Activated CD8-positive, alpha-beta memory T cell treated with anti-CD3 and anti-CD28 coated beads, Interleukin-2, amount 10 ng/mL, durations not matched to agents 7 days and 5 days (primary cell): ENCODE data around the gene GLG1. TPM values are rescaled to one million over a fixed set of nuclear protein-coding genes. Genes with fewer than 3 reads are reported as not detected.

Source experiments
- ATAC-seq: fragments of 150-1000 bp; cut with Tn5 transposase; one replicate; pipeline ENCODE4 v1.10.0; 2021; ENCODE audit warnings: moderate library complexity
- CTCF ChIA-PET: fragments of 350-600 bp; sonication (Branson Sonifier 250); formaldehyde crosslinking; loops from one replicate; lab custom pipeline; 2021; ENCODE audit warnings: antibody characterized with exemption; lab: Charles Lee
- DNase-seq: peaks from one replicate; pipeline ENCODE4 v3.0.0-alpha.2; 2020
- H3K27ac Mint-ChIP-seq: one replicate; pipeline ENCODE4 v1.8.0; 2021; ENCODE audit warnings: mild to moderate bottlenecking, mixed read lengths
- H3K27me3 Mint-ChIP-seq: one replicate; pipeline ENCODE4 v1.8.0; 2021; ENCODE audit warnings: mixed read lengths
- H3K36me3 Mint-ChIP-seq: one replicate; pipeline ENCODE4 v1.8.0; 2021; ENCODE audit warnings: mild to moderate bottlenecking, mixed read lengths
- H3K4me1 Mint-ChIP-seq: one replicate; pipeline ENCODE4 v1.8.0; 2021; ENCODE audit warnings: mixed read lengths
- H3K4me3 Mint-ChIP-seq: one replicate; pipeline ENCODE4 v1.8.0; 2021; ENCODE audit warnings: mild to moderate bottlenecking, moderate library complexity, mixed read lengths
- H3K9me3 Mint-ChIP-seq: one replicate; pipeline ENCODE4 v1.8.0; 2022; ENCODE audit warnings: low read depth, mixed read lengths
- total RNA-seq, 2 experiments: library from RNA; stranded (reverse); gene quantifications; one replicate each; pipeline ENCODE4 v1.2.3, GENCODE V29; 2021

GLG1 gene
- total RNA-seq, 2 experiments from 2014 or later: 74.0 to 86.9 TPM

DNA sequence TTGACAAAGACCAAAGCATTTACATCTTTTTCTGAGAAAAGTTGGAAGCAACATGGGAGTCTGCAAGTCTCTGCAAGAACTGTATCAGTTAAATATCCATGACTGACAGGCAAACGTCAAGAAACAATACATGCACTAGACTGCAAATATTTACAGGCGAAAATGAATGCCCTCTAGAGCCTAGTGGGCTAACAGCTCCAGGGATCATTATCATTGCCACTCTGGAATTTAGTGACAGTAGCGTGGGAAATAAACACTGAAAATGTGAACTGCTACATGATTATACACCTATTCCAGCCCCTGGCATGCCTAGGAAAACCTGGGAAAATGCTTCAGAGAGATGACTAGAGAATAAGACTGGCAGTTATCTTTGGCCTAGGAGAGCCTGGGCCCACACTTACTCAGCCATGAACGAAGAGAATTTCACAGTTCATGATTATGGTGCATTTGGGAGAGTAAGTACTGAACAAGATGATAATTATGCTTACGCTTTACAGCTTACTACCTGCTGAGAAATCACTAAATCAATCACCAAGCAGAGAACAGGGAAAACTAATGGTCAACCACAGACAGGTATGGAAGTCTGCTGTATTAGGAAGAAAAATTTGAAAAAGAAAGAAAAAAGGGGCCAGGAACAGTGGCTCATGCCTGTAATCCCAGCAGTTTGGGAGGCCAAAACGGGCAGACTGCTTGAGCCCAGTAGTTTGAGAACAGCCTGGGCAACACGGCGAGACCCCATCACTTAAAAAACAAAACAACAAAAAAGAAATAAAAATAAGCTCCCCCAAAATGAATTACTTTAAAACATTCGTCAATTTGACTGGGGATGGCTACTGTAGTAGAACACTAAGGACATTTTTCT, 119.0 kb downstream of the GLG1 start:
- CTCF ChIA-PET: no interaction called here
- DNase-seq: no peak
- peaks cover 5% of the 10 kb centered on the region for H3K4me1 Mint-ChIP-seq
- no peak overlapping the region for H3K27ac Mint-ChIP-seq
- no peak for ATAC-seq
- no peak overlapping the region for H3K4me3 Mint-ChIP-seq
- H3K9me3 Mint-ChIP-seq: no peaks in the 10 kb centered on the region
- peaks cover 41% of the 10 kb centered on the region for H3K36me3 Mint-ChIP-seq
- no peaks in the 10 kb centered on the region for H3K27me3 Mint-ChIP-seq

- peaks cover 33% of the 10 kb centered on the region for H3K36me3 Mint-ChIP-seq
Measured at GRCh38 chr16:74485916-74486315, 121.0 kb downstream of the GLG1 start.

DNA sequence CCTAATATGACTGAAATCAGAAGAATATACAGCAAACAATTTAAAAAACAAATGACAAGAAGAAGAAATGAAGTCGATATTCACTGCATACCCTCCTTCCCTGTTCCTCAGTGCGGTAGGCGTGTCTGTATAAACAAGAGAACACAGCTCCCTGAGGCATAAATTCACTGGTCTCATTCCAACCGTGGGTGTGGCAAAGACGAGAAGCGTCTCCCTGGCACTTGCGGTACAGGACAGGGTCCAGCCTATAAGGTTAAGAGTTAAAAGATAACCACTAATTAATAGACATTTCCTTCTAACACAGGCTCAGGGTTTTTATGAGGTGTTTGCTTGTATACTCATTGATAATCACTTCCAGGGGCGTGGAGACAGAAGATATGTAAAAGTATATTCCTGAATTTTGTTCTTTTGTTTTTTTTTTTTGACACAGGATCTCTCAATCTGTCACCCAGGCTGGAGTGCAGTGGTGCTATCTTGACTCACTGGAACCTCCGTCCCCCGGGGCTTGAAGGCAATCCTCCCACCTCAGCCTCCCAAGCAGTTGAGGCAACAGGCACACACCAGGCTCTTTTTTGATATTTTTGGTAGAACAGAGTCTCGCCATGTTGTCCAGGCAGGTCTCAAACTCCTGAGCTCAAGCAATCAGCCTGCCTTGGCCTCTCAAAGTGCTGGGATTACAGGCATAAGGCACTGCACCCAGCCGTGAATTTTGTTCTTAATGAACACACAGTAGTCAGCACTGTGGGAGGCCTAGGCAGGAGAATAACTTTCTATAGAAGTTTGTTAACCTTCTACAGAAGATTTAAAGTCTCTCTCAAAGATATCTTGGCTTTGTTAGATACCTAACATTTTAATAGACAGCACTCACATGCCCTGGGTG, 126.5 kb downstream of the GLG1 start:
- H3K27me3 Mint-ChIP-seq: no peaks in the 10 kb centered on the region
- no peaks in the 10 kb centered on the region for H3K9me3 Mint-ChIP-seq
- DNase-seq: no peak
- H3K4me3 Mint-ChIP-seq: no peak overlapping the region
- peaks cover 2% of the 10 kb centered on the region for H3K4me1 Mint-ChIP-seq
- peaks cover 26% of the 10 kb centered on the region for H3K36me3 Mint-ChIP-seq
- no peak for ATAC-seq
- no peak overlapping the region for H3K27ac Mint-ChIP-seq
- CTCF ChIA-PET: no interaction called here

More at GRCh38 chr16:74485916-74486315, 121.0 kb downstream of the GLG1 start:
- ATAC-seq: no peak
- no peak for DNase-seq
- CTCF ChIA-PET: no interaction called here
- Mint-ChIP-seq H3K9me3 (no peaks in the 10 kb centered on the region), H3K4me1 (peaks cover 5% of the 10 kb centered on the region), H3K27ac (no peak overlapping the region), H3K27me3 (no peaks in the 10 kb centered on the region), H3K4me3 (no peak overlapping the region)

- CTCF ChIA-PET: no interaction called here
- H3K36me3 Mint-ChIP-seq: peaks cover 39% of the 10 kb centered on the region
- H3K4me1 Mint-ChIP-seq: no peaks in the 10 kb centered on the region
- H3K4me3 Mint-ChIP-seq: no peak overlapping the region
- H3K27ac Mint-ChIP-seq: no peak overlapping the region
- ATAC-seq: no peak
- no peaks in the 10 kb centered on the region for H3K9me3 Mint-ChIP-seq
- no peak for DNase-seq
- no peaks in the 10 kb centered on the region for H3K27me3 Mint-ChIP-seq
Measured at GRCh38 chr16:74477226-74477625, 129.7 kb downstream of the GLG1 start.

DNA sequence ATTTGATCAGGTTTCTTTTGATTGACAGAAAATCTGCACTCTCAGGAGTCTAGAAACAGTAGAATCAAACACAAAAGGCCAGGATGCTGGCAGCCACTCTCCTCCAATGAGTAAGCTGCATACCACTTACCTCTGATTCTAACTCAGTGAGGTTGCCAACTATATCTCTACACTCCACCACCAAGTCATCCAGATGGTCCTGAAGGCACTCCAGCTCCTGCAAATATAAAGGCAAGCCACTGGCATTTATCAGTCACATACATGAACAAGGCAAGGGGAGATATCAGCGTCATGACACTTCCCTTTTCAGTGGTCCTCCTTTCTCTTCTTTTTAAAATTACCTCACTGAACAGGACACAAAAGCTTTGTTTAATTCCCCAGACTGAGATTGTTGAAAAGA, 132.5 kb downstream of the GLG1 start:
- Mint-ChIP-seq H3K36me3 (peaks cover 51% of the 10 kb centered on the region), H3K4me3 (no peak overlapping the region), H3K9me3 (no peaks in the 10 kb centered on the region), H3K27me3 (no peaks in the 10 kb centered on the region), H3K4me1 (no peaks in the 10 kb centered on the region), H3K27ac (no peak overlapping the region)
- DNase-seq (no peak), ATAC-seq (no peak)
- CTCF ChIA-PET: no interaction called here

GRCh38 chr16:74472540-74472939, 134.4 kb downstream of the GLG1 start:
- ATAC-seq: no peak
- H3K27ac Mint-ChIP-seq: no peak overlapping the region
- CTCF ChIA-PET: no interaction called here
- no peaks in the 10 kb centered on the region for H3K9me3 Mint-ChIP-seq
- no peaks in the 10 kb centered on the region for H3K27me3 Mint-ChIP-seq
- peaks cover 63% of the 10 kb centered on the region for H3K36me3 Mint-ChIP-seq
- DNase-seq: no peak
- peaks cover 4% of the 10 kb centered on the region for H3K4me1 Mint-ChIP-seq
- H3K4me3 Mint-ChIP-seq: no peak overlapping the region

DNA sequence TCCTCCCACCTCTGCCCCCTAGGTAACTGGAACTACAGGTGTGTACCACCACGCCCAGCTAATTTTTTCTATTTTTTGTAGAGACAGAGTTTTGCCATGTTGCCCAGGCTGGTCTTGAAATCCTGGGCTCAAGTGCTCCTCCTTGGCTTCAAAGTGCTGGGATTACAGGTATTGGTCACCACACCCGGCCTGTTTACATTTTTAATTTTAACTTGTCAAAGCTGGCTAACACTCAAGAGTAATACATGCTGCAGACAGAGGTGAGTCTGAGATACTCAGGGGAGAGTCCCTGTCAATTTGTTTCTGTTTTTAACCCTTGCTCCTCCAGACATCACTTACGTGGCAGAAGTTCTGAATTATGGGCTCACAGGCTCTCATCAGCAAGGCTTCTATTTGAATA, 134.9 kb downstream of the GLG1 start:
- ATAC-seq: no peak
- Mint-ChIP-seq H3K36me3 (peaks cover 63% of the 10 kb centered on the region), H3K27me3 (no peaks in the 10 kb centered on the region), H3K9me3 (no peaks in the 10 kb centered on the region), H3K4me3 (no peak overlapping the region), H3K4me1 (peaks cover 9% of the 10 kb centered on the region), H3K27ac (no peak overlapping the region)
- DNase-seq: no peak
- CTCF ChIA-PET: no interaction called here

DNA sequence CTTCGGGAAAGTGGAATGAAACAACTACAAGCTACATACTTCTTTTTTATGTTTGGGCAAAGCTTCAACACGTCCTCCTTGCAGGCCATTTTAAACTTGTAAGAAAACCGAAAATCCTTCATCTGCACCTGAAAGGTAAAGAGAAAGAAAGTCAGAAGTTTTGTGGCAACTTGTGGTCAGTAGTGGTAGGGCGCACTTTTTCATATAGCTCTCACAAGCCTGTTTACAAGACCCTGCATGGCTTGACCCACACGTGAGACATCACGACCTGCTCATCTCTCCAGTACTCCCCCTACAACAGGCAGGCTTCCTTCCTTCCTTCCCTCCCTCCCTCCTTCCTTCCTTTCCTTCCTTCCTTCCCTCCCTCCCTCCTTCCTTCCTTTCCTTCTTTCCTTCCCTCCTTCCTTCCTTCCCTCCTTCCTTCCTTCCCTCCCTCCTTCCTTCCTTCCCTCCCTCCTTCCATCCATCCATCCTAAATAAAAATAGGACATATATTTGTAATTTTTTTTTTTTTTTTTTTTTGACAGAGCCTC, 136.9 kb downstream of the GLG1 start:
- H3K9me3 Mint-ChIP-seq: no peaks in the 10 kb centered on the region
- no peak for DNase-seq
- no peak overlapping the region for H3K4me3 Mint-ChIP-seq
- peaks cover 65% of the 10 kb centered on the region for H3K36me3 Mint-ChIP-seq
- no peak for ATAC-seq
- CTCF ChIA-PET: no interaction called here
- peaks cover 24% of the 10 kb centered on the region for H3K4me1 Mint-ChIP-seq
- H3K27ac Mint-ChIP-seq: no peak overlapping the region
- no peaks in the 10 kb centered on the region for H3K27me3 Mint-ChIP-seq

GRCh38 chr16:74468807-74469525, 137.9 kb downstream of the GLG1 start:
- peaks cover 64% of the 10 kb centered on the region for H3K36me3 Mint-ChIP-seq
- no peaks in the 10 kb centered on the region for H3K9me3 Mint-ChIP-seq
- no peak overlapping the region for H3K27ac Mint-ChIP-seq
- CTCF ChIA-PET: interaction anchor here (1.3 kb wide), 1 partner anchor 154 kb away, joined by 4 read pairs; no protein-coding TSS in a partner anchor
- peaks cover 24% of the 10 kb centered on the region for H3K4me1 Mint-ChIP-seq
- no peak overlapping the region for H3K4me3 Mint-ChIP-seq
- ATAC-seq (no peak), DNase-seq (no peak)
- no peaks in the 10 kb centered on the region for H3K27me3 Mint-ChIP-seq

DNA sequence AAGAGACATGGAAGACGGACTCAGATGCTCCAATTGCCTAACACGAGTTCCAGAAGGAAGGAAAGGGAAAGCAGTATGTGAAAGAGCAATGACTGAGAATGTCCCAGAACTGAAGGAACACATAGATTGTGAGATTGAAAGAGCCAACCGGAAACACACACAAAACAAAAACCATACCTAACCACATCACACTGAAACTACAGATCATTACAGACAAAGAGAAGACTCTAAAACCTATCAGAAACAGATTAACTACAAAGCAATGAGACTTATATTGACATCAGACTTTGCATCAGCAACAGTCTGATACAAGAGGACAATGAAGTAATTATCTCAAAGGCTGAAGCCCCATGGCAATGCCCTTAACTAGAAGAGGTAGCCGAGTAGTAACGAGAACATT, 140.0 kb downstream of the GLG1 start:
- Mint-ChIP-seq H3K4me1 (peaks cover 24% of the 10 kb centered on the region), H3K9me3 (no peaks in the 10 kb centered on the region), H3K27me3 (no peaks in the 10 kb centered on the region), H3K4me3 (peak overlapping the region; percentile 11), H3K36me3 (peaks cover 66% of the 10 kb centered on the region), H3K27ac (peak overlapping the region; percentile 27)
- peak; percentile 87 for ATAC-seq
- CTCF ChIA-PET: interaction anchor here (1.5 to 1.6 kb wide), 2 partner anchors 9 to 29 kb away, joined by 3 to 5 read pairs; no protein-coding TSS in a partner anchor
- DNase-seq: no peak

- DNase-seq (no peak), ATAC-seq (no peak)
- CTCF ChIA-PET: interaction anchor here (1.6 kb wide), 1 partner anchor 28 kb away, joined by 5 read pairs; no protein-coding TSS in a partner anchor
- Mint-ChIP-seq H3K27me3 (no peaks in the 10 kb centered on the region), H3K4me3 (no peak overlapping the region), H3K36me3 (peaks cover 63% of the 10 kb centered on the region), H3K4me1 (peaks cover 24% of the 10 kb centered on the region), H3K9me3 (no peaks in the 10 kb centered on the region), H3K27ac (no peak overlapping the region)
Measured at GRCh38 chr16:74465851-74466685, 140.8 kb downstream of the GLG1 start.

GRCh38 chr16:74465281-74465680, 141.6 kb downstream of the GLG1 start:
- Mint-ChIP-seq H3K4me3 (no peak overlapping the region), H3K4me1 (peaks cover 24% of the 10 kb centered on the region), H3K27me3 (no peaks in the 10 kb centered on the region), H3K36me3 (peaks cover 62% of the 10 kb centered on the region), H3K9me3 (no peaks in the 10 kb centered on the region), H3K27ac (no peak overlapping the region)
- CTCF ChIA-PET: no interaction called here
- no peak for ATAC-seq
- DNase-seq: no peak
